ENCODE measurements around the gene KASH5.
"Not testable (repeated sequence)": the region's sequence is repeated elsewhere in the genome, so short reads cannot be mapped to it uniquely, and the experiment has no call there.

Gene KASH5

DNA sequence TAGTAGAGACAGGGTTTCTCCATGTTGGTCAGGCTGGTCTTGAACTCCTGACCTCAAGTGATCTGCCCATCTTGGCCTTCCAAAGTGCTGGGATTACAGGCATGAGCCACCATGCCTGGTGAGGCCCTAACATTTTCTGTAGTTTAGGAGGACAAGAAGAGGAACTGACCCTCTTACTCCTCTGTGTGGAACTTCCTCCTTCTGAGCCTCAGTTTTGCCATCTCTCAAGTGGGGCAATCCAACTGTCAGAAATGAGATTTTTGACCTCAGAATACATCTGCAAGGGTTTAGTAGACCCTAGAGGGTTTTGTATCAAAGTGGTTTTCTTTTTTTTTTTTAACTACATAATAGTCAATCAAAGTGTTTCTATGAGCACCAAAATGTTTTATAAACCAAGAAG is 21.9 kb upstream of the KASH5 start:
- H3K27ac ChIP-seq: no peak overlapping the region

DNA sequence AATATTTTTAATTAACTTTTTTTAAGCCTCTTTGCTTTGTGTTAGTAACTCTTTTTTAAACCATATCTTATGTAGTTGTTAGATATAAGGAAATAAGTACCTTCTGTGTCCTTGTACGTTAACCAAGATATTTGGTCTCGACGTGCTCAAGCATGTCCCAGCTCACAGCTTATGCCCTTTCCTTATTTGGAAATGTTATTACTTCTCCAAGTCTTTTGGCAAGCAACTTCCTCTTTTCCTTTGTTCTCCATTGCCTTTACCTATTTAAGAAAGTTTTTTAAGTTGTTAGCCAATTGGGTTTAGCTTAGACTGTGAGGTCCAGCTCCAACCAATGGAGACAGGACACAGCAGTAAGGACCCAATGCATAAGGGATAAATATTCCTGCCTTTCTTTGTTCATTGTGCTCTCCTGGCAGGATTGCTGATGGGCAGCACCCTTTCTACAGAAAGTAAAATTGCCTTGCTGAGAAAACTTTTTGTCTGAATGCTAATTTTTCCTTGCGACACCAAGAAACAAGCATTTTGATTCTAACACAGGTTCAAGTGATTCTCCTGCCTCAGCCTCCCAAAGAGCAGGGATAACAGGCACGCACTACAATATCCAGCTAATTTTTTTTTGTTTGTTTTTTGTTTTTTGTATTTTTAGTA is 19.2 kb upstream of the KASH5 start:
- H3K36me3 ChIP-seq (ENCODE audit: insufficient read depth, low read length): no peaks in the 10 kb centered on the region
- H3K9ac ChIP-seq (ENCODE audit: insufficient read length): no peak overlapping the region
- no peak overlapping the region for H3K27ac ChIP-seq
- no peak overlapping the region for H3K4me3 ChIP-seq
- TF ChIP-seq FOXP2 (optimal IDR thresholded peaks at IDR 0.05; ENCODE audit: control extremely low read depth, extremely low read length, insufficient read depth) (no peak), EZH2 (IDR thresholded peaks at IDR 0.05) (no peak), POLR2AphosphoS5 (IDR thresholded peaks at IDR 0.05; ENCODE audit: borderline replicate concordance, low read depth, low read length) (no peak)
- DNase-seq (ENCODE audit: low read depth, low spot score): no peak
- H3K9me3 ChIP-seq (ENCODE audit: low read depth, low read length): 0 out of 2 replicates have a peak, but pooled peaks cover 4% of the 10 kb centered on the region

More for the DNA sequence above, 21.9 kb upstream of the KASH5 start:
- Histone ChIP-seq H3K9ac (ENCODE audit: insufficient read length) (no peak overlapping the region), H3K9me3 (ENCODE audit: low read depth, low read length) (0 out of 2 replicates have a peak, but pooled peaks cover 4% of the 10 kb centered on the region), H3K36me3 (ENCODE audit: insufficient read depth, low read length) (no peaks in the 10 kb centered on the region), H3K4me3 (no peak overlapping the region)
- no peak for DNase-seq (ENCODE audit: low read depth, low spot score)
- TF ChIP-seq EZH2 (IDR thresholded peaks at IDR 0.05) (no peak), FOXP2 (optimal IDR thresholded peaks at IDR 0.05; ENCODE audit: control extremely low read depth, extremely low read length, insufficient read depth) (no peak), POLR2AphosphoS5 (IDR thresholded peaks at IDR 0.05; ENCODE audit: borderline replicate concordance, low read depth, low read length) (no peak)

DNA sequence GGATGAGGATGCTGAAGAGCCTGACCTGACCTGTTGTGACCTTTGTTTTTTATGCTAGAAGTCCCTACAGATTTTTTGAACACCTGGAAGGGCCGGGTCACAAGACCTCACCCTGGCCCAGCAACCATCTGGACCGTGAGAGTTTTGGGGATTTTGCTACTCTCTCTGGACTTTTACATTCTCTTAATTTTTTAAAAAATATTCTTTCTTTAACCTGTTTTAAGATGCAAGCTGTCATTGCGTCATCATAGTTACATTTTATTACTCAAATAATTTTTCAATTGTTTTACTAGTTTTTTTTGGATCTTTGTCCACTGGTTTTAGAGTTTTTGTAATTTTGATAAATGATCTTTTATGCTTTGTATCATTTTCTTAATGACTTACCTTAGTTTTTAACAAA is 16.9 kb upstream of the KASH5 start:
- H3K9ac ChIP-seq (ENCODE audit: insufficient read length): no peak overlapping the region
- H3K4me3 ChIP-seq: no peak overlapping the region
- no peak for TF ChIP-seq FOXP2 (optimal IDR thresholded peaks at IDR 0.05; ENCODE audit: control extremely low read depth, extremely low read length, insufficient read depth)
- TF ChIP-seq POLR2AphosphoS5 (IDR thresholded peaks at IDR 0.05; ENCODE audit: borderline replicate concordance, low read depth, low read length): no peak
- TF ChIP-seq EZH2 (IDR thresholded peaks at IDR 0.05): no peak
- no peak overlapping the region for H3K27ac ChIP-seq
- H3K9me3 ChIP-seq (ENCODE audit: low read depth, low read length): 0 out of 2 replicates have a peak, but pooled peaks cover 4% of the 10 kb centered on the region
- no peaks in the 10 kb centered on the region for H3K36me3 ChIP-seq (ENCODE audit: insufficient read depth, low read length)
- no peak for DNase-seq (ENCODE audit: low read depth, low spot score)

DNA sequence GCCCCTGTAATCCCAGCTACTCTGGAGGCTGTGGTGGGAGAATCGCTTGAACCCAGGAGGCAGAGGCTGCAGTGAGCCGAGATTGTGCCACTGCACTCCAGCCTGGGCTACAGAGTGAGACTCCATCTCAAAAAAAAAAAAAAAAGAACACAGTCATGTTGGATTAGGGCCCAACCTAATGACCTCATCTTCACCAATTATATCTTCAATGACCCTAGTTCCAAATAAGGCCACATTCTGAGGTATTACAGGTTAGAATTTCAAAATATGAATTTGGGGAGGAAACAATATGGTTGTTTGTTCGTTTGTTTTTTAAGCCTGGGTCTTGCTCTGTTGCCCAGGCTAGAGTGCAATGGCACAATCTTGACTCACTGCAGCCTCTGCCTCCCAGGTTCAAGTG is 14.9 kb upstream of the KASH5 start:
- H3K9me3 ChIP-seq (ENCODE audit: low read depth, low read length); H3K9ac ChIP-seq (ENCODE audit: insufficient read length); DNase-seq (ENCODE audit: low read depth, low spot score); H3K4me3 ChIP-seq; H3K36me3 ChIP-seq (ENCODE audit: insufficient read depth, low read length); H3K27ac ChIP-seq: not testable (repeated sequence)

DNA sequence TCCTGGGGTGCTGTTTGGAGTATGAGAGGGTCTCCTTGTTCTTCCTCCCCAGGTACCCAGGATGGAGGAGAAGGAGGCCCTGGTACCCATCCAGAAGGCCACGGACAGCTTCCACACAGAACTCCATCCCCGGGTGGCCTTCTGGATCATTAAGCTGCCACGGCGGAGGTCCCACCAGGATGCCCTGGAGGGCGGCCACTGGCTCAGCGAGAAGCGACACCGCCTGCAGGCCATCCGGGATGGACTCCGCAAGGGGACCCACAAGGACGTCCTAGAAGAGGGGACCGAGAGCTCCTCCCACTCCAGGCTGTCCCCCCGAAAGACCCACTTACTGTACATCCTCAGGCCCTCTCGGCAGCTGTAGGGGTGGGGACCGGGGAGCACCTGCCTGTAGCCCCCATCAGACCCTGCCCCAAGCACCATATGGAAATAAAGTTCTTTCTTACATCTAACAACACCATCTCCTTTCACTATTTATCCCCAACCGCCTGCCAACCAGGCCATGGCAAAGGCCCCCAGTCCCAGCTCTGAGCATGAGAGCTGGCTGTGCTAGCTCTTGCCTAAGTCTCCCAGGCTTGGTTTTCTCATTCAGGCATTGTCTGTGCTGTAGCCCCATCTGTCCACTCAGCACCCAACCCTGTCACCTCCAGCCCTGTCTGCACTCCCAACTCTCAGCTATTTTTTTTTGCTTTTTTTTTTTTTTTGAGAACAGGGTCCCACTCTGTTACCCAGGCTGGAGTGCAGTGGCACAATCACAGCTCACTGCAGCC is 13.2 kb upstream of the KASH5 start:
- Histone ChIP-seq H3K4me3 (no peak overlapping the region), H3K27ac (no peak overlapping the region), H3K36me3 (ENCODE audit: insufficient read depth, low read length) (no peaks in the 10 kb centered on the region), H3K9me3 (ENCODE audit: low read depth, low read length) (0 out of 2 replicates have a peak, but pooled peaks cover 2% of the 10 kb centered on the region), H3K9ac (ENCODE audit: insufficient read length) (no peak overlapping the region)
- no peak for DNase-seq (ENCODE audit: low read depth, low spot score)
- no peak for TF ChIP-seq POLR2AphosphoS5 (IDR thresholded peaks at IDR 0.05; ENCODE audit: borderline replicate concordance, low read depth, low read length)
- TF ChIP-seq EZH2 (IDR thresholded peaks at IDR 0.05): no peak
- TF ChIP-seq FOXP2 (optimal IDR thresholded peaks at IDR 0.05; ENCODE audit: control extremely low read depth, extremely low read length, insufficient read depth): no peak

DNA sequence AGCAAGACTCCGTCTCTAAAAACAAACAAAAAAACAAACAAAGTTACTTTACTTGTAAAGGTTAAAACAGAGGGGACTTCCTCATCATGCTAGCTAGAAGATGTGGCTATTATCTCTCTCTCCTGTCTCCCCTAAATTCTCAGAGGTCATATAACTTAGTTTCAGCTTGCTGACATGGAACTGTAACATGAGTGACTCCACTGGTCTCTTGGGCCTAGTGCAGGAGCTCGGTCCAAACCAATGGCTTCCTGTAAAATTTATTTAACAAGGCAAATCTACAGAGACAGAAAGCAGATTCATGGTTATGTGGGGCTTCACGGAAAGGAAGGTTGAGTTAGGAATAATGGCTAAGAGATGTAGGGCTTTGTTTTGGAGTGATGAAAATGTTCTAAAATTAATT is 9.5 kb upstream of the KASH5 start:
- Histone ChIP-seq H3K9ac (ENCODE audit: insufficient read length) (no peak overlapping the region), H3K4me3 (no peak overlapping the region), H3K27ac (no peak overlapping the region), H3K36me3 (ENCODE audit: insufficient read depth, low read length) (no peaks in the 10 kb centered on the region), H3K9me3 (ENCODE audit: low read depth, low read length) (no peaks in the 10 kb centered on the region; the same call in 1 of the 2 replicates)
- no peak for DNase-seq (ENCODE audit: low read depth, low spot score)
- TF ChIP-seq POLR2AphosphoS5 (IDR thresholded peaks at IDR 0.05; ENCODE audit: borderline replicate concordance, low read depth, low read length): no peak
- no peak for TF ChIP-seq EZH2 (IDR thresholded peaks at IDR 0.05)
- no peak for TF ChIP-seq FOXP2 (optimal IDR thresholded peaks at IDR 0.05; ENCODE audit: control extremely low read depth, extremely low read length, insufficient read depth)

DNA sequence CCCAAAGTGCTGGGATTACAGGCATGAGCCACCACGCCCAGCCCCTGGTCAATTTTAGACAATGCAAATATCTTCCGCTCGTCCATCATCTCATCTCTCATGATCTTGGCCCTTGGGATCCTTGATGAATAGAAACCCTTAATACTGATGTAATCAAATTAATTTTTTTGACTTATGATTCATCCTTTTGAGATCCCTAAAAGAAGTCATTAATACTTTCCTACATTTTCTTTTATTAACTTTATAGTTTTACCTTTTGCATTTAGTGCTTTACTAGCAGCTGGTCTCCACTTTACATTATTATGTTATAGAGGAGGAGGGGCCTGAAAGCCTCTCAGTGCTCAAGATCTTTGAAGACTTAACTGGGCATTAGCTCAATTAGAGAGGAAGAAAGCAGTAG is 7.7 kb upstream of the KASH5 start:
- TF ChIP-seq FOXP2 (optimal IDR thresholded peaks at IDR 0.05; ENCODE audit: control extremely low read depth, extremely low read length, insufficient read depth) (no peak), POLR2AphosphoS5 (IDR thresholded peaks at IDR 0.05; ENCODE audit: borderline replicate concordance, low read depth, low read length) (no peak), EZH2 (IDR thresholded peaks at IDR 0.05) (no peak)
- Histone ChIP-seq H3K4me3 (no peak overlapping the region), H3K27ac (no peak overlapping the region), H3K9ac (ENCODE audit: insufficient read length) (no peak overlapping the region), H3K9me3 (ENCODE audit: low read depth, low read length) (no peaks in the 10 kb centered on the region; the same call in 1 of the 2 replicates), H3K36me3 (ENCODE audit: insufficient read depth, low read length) (no peaks in the 10 kb centered on the region)
- no peak for DNase-seq (ENCODE audit: low read depth, low spot score)

DNA sequence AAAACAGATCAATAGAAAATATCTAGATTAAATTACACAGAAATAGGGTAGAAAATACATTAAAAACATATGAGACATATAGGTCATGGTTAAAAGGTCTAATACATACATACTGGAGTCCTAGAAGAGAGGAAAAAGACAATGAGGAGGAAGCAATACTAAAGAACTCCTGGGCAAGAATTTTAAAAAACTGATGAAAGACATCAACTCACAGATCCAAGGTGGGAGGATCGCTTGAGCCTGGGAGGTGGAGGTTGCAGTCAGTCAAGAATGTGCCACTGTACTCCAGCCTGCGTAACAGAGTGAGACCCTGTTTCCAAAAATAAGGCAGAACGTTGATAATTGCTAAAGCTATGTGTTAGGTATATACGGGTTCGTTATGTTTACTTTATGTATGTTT is 5.4 kb upstream of the KASH5 start:
- DNase-seq (ENCODE audit: low read depth, low spot score): no peak
- Histone ChIP-seq H3K27ac (no peak overlapping the region), H3K4me3 (no peak overlapping the region), H3K9me3 (ENCODE audit: low read depth, low read length) (no peaks in the 10 kb centered on the region; the same call in 1 of the 2 replicates), H3K36me3 (ENCODE audit: insufficient read depth, low read length) (no peaks in the 10 kb centered on the region), H3K9ac (ENCODE audit: insufficient read length) (no peak overlapping the region)
- TF ChIP-seq POLR2AphosphoS5 (IDR thresholded peaks at IDR 0.05; ENCODE audit: borderline replicate concordance, low read depth, low read length): no peak

Data from SK-N-MC (cell line).